GM12864 (cell line): ENCODE results near the gene CCL8.

ENCODE experiments used
- DNase-seq: peaks from one replicate; pipeline ENCODE4 v3.0.0-alpha.2; 2011; ENCODE audit warnings: low read depth
- H3K4me3 ChIP-seq: 2 replicates; pipeline ENCODE4 v1.5.1; 2011; ENCODE audit warnings: mild to moderate bottlenecking, low read depth, low read length, control low read depth
- TF ChIP-seq, protein P1 (sequence below): IDR thresholded peaks from 2 replicates; pipeline ENCODE4 v1.5.1; 2011; ENCODE audit warnings: low read depth, mild to moderate bottlenecking, moderate library complexity, low read length, control low read depth, inconsistent platforms; ENCODE audit errors: missing control alignments

Gene CCL8

GRCh38 chr17:34364751-34365150 lies 45.5 kb downstream of the CCL8 start:
- DNase-seq, result no peak
- H3K4me3 ChIP-seq, result no peak overlapping the region
- TF ChIP-seq, protein P1, sequence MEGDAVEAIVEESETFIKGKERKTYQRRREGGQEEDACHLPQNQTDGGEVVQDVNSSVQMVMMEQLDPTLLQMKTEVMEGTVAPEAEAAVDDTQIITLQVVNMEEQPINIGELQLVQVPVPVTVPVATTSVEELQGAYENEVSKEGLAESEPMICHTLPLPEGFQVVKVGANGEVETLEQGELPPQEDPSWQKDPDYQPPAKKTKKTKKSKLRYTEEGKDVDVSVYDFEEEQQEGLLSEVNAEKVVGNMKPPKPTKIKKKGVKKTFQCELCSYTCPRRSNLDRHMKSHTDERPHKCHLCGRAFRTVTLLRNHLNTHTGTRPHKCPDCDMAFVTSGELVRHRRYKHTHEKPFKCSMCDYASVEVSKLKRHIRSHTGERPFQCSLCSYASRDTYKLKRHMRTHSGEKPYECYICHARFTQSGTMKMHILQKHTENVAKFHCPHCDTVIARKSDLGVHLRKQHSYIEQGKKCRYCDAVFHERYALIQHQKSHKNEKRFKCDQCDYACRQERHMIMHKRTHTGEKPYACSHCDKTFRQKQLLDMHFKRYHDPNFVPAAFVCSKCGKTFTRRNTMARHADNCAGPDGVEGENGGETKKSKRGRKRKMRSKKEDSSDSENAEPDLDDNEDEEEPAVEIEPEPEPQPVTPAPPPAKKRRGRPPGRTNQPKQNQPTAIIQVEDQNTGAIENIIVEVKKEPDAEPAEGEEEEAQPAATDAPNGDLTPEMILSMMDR, result no peak

DNA sequence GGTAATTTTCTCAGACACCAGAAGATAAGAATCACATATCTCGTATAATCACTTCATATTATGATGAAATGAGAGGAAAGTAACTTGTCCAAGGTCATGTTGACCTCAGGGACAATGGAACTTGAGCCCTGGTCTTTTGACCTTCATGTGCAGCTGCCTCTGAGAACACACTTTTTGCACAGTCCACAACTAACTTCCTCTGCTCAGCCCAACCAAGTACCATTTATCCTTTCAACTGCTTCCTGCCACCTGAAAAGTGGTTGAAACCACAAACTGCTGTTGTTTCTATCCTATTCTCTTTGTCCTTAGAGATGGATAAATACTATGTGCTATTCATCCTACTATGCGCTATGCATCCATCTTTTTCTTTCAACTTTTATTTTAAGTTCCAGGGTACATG lies 46.1 kb downstream of the CCL8 start:
- TF ChIP-seq, protein P1, result no peak
- no peak overlapping the region for H3K4me3 ChIP-seq
- no peak for DNase-seq

- no peak for DNase-seq
- no peak overlapping the region for H3K4me3 ChIP-seq
- TF ChIP-seq, protein P1, result no peak
Measured at GRCh38 chr17:34366010-34366409, 46.8 kb downstream of the CCL8 start.

GRCh38 chr17:34366529-34367107 lies 47.4 kb downstream of the CCL8 start:
- DNase-seq, result no peak
- TF ChIP-seq, protein P1, result no peak
- no peak overlapping the region for H3K4me3 ChIP-seq

DNA sequence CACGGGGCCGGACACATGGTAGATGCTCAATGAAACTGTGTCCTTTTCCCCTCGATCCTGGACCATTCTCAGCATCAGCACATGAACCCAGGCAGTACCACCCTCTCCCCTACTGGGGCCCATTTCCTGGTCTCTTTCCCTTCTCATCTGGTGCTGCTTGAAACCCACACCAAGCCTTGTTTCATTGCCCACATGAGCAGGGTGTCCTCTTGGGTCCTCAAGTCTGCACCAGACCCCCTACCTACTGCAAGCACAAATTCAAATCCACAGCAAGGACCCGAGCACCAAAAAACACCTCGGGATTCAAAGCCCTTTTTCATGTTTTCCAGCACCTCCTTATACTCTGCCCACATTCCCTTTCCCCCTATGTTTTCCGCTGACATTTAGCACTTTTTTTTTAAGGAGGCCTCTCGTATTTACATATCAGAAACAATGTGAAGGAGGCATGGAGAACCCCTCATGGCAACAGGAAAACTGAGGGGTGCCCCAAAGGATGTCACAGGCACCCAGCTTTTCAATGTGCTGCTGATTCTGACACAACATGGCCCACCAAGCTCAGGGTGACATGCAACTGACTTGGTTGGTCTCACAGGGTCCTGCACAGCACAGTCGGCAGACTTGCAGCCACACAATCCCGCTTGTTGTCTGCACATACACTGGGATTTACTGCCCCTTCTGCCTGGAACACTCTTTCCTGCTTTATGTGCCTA lies 48.4 kb downstream of the CCL8 start:
- TF ChIP-seq, protein P1, result no peak
- H3K4me3 ChIP-seq, result no peak overlapping the region
- DNase-seq, result no peak

DNA sequence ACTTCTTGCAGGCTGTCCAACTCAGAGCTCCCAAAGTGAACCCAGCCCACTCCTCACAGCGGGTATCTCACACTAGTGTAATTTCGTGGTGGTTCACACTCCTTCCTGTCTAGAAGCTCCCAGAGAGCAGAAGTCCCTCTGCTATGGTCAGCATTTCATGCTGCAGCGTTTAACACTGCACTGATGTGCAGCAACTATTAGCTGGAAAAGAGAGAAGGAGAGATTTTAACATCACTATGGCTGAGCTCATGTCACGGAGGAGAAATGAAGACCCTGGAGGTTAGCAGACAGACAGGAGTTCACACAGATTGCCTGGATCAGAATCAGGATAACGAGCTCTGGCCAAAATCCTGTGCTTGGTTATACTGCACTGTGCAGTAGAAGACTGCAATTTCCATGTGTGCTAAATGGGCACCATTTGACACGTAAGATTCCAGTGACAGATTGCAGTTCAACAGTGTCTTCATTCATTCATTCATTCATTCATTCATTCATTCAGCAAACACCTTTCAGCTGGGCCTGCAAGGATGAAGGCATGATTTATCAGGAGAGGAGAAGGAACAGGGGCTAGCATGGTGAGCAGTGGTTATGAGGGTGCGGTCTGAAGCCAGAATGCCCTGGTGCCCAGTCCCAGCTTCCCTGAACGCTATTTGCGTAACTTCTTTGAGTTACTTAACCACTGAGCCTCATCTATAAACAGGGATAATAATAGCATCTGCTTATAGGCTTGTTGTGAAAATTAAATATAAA lies 49.1 kb downstream of the CCL8 start:
- H3K4me3 ChIP-seq, result no peak overlapping the region
- DNase-seq, result no peak
- TF ChIP-seq, protein P1, result no peak
